ENCODE results near the gene FCHSD2. TPM values are rescaled to one million over a fixed set of nuclear protein-coding genes. Genes with fewer than 3 reads are reported as not detected.
"Not testable (repeated sequence)": the region's sequence is repeated elsewhere in the genome, so short reads cannot be mapped to it uniquely, and the experiment has no call there.

The FCHSD2 gene
- total RNA-seq, 1 experiment from 2014 or later = 3.7 TPM

GRCh38 chr11:73011126-73011817, 130.8 kb downstream of the FCHSD2 start:
- no peak for DNase-seq (ENCODE audit: low spot score)

DNA sequence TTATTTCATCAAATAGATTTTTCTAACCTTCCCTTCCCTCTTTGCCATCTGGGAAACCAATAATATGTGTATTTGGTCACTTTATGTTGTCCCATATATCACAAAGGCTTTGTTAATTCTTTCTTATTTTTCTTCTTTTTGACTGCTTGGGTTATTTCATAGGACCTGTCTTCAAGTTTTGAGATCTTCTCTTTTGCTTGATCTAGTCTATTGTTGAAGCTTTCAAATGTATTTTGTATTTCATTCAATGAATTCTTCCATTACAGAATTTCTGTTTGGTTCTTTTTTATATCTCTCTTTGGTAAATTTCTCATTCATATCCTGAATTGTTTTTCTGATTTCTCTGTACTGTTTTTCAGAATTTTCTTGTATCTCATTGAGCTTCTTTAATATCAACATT, 132.1 kb downstream of the FCHSD2 start:
- no peak for DNase-seq (ENCODE audit: low spot score)

DNA sequence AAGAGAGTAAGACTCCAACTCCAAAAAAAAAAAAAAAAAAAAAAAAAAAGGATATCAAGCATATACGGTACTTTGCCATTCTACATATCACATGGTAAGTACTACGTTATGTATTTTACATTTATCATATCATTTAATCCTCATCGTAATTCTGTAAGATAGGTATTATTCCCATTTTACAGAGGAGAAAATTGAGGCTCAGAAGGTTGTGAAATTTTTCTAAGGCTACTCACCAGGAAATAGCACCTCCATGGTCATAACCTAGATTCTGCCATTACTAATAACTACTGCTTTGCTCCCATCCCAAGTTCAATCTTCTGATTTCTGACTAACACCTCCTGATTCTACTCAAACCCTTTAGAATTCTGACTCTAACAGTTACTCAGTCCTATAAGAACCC, 138.0 kb downstream of the FCHSD2 start:
- DNase-seq (ENCODE audit: low spot score) = no peak

DNA sequence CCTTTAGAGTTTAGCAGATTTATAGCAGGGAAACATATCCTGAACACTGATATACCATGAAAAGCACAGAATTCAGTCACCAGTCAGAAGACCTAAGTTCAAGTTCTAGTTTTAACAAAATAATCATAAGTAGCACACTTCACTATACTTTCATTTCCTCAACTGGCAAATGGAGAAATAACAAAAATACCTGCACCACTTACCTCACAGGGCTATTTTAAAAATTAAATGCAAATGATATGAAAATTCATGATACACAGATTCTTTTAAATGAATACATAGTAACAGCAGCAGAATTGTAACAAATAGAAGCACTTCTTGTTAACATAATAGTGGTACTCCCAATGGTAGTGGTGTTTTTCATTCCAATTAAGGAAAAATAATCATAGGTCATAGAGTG, 139.0 kb downstream of the FCHSD2 start:
- no peak for DNase-seq (ENCODE audit: low spot score)

GRCh38 chr11:73002214-73002613, 139.9 kb downstream of the FCHSD2 start:
- DNase-seq (ENCODE audit: low spot score) = no peak

- no peak for DNase-seq (ENCODE audit: low spot score)
These were observed 140.5 kb downstream of the FCHSD2 start for GRCh38 chr11:73001615-73002014.

- no peak for DNase-seq (ENCODE audit: low spot score)
These were observed 143.4 kb downstream of the FCHSD2 start for GRCh38 chr11:72998676-72999075.

- DNase-seq (ENCODE audit: low spot score) = no peak
These were observed 145.2 kb downstream of the FCHSD2 start for GRCh38 chr11:72996959-72997358.

DNA sequence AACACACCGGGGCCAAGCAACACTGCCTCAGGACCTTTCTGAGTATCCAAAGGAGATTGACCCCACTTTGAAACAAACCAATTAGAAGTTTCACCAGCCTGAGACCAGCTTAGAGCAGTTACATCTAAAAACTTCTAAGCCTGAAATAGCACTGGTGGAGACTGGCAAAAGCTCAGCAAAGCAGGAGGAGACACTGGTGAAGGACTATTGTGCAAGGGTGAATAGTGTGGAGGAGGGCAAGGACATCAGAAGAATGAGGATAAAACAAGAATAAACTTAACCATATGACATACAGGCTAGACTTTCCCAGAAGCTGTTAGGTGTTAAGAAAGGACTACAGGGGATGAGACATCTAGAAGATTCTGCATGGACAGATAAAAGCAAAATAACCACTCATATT, 152.4 kb downstream of the FCHSD2 start:
- no peak for DNase-seq (ENCODE audit: low spot score)

- no peak for DNase-seq (ENCODE audit: low spot score)
These were observed 153.3 kb downstream of the FCHSD2 start for GRCh38 chr11:72988821-72989220.

DNA sequence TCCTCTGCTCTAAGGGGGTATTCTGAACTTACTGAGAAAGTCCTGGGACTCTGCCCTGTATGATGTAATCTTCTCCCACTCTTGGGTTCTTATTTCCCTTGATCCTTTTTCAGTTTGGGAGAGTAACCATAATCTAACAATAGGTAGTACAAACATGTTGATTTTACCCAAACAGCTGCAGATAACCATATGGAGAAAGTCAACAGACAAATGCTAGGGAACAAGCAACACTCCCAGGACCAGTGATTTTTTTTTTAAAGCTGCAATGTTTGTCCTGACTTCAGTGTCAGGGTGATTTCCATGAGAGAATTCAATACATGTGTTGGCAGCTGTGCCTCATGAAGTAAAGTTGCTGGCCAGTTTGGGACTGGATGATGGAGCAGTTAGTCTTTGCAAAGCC, 156.5 kb downstream of the FCHSD2 start:
- no peak for DNase-seq (ENCODE audit: low spot score)

- no peak for DNase-seq (ENCODE audit: low spot score)
These were observed 157.6 kb downstream of the FCHSD2 start for GRCh38 chr11:72984453-72985077.

- DNase-seq (ENCODE audit: low spot score) = no peak
These were observed 158.6 kb downstream of the FCHSD2 start for GRCh38 chr11:72983560-72983959.

DNA sequence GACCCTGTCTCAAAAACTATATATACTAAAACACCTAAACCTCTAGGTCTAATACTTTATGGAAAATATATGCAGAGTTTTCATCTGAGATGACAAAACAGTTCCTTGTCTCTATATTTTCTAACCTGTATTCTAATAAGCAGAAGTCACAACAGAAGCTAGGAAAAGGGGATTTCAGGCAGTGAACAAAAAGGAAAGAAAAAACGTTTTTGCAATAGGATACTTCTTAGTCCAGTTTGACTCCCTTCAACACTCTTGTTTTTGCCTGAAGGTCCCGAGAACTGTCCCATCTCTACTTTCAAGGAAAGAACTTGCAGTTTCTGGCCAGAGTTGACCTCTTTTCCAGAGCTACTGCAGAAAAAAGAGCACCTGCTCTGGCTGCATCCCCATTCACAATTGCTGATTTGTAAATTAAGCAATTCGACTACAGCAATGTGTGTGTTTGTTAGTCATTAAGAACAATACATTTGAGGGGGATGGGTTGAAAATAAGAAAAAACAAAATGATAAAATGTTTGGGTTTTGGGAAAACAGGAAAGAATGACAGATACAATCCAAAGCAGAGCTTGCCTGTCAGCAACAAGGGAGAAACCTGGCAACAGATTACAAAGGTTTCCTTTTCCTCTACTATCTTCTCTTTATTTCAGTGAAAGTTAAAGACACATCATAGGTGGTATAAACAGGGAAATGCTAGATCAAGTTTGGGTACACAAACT, 160.0 kb downstream of the FCHSD2 start:
- DNase-seq (ENCODE audit: low spot score) = no peak

GRCh38 chr11:72981080-72981479, 161.0 kb downstream of the FCHSD2 start:
- DNase-seq (ENCODE audit: low spot score) = no peak

DNA sequence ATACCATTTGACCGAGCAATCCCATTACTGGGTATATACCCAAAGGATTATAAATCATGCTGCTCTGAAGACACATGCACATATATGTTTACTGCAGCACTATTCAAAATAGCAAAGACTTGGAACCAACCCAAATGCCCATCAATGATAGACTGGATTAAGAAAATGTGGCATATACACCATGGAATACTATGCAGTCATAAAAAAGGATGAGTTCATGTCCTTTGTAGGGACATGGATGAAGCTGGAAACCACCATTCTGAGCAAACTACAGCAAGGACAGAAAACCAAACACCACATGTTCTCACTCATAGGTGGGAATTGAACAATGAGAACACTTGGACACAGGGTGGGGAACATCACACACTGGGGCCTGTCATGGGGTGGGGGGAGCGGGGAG, 164.3 kb downstream of the FCHSD2 start:
- not testable (repeated sequence) for DNase-seq (ENCODE audit: low spot score)

- DNase-seq (ENCODE audit: low spot score) = not testable (repeated sequence)
These were observed 165.6 kb downstream of the FCHSD2 start for GRCh38 chr11:72976522-72976892.

- DNase-seq (ENCODE audit: low spot score) = peak; percentile 49
These were observed 166.2 kb downstream of the FCHSD2 start for GRCh38 chr11:72975778-72976521.

DNA sequence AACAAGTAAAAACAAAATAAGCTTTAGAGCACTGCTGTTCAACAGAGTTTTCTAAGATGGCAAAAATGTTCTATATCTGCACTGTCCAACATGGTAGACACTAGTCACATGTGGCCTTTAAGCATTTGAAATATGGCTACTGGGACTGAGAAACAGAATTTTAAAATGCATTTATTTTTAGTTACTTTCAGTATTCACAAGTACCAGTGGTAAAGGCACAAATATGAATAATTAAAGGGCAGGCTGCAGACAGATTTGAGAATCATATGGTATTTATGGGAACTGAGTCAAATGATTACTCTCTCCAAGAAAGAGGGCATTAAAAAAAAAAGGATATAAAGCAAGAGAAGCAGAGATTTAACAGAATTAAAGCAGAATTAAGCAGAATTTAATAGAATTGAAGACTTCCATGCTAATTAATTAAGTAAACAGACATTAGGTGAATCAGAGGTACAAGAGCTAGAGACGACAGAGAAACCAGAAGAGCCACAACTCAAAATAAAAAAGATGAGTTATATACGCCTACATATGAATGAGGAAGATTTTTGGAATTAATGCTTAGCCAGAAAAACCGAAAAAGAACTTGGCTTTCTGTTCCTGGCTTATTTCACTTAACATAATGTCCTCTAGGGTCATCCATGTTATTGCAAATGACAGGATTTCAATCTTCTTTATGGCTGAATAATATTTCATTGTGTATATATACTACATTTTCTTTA, 167.5 kb downstream of the FCHSD2 start:
- DNase-seq (ENCODE audit: low spot score) = no peak

DNA sequence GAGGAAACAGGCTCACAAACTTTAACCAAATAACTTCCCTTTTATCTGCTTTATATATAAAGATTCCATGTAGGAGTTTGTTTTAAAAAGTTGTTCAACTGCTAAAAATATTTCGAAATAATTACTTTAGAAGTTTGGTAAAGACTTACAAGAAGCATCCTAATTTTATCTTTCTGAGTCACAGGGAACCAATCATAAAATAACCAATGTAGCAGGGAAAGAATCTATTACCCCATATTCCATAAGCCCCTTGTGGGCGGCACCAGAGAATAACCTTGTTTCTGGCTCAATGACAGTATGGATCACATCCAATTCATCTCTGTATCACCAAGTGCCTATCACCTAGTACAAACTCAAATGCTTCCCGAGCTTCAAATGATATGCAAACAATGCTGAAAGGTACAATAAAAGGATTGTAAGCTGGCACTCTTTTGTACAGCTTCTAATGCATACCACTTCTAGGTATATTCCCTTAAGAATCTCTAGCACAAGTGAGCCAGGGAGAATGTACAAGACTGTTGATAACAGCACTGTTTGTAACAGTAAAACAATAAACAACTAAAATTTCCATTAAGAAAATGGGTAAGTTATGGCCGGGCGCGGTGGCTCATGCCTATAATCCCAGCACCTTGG, 169.5 kb downstream of the FCHSD2 start:
- no peak for DNase-seq (ENCODE audit: low spot score)
